Measurements from ENCODE around the gene SIX3. TPM values are rescaled to one million over a fixed set of nuclear protein-coding genes. Genes with fewer than 3 reads are reported as not detected.
A peak's percentile ranks its signal among the peaks of the same experiment; 100 is the strongest.

SIX3 gene
- total RNA-seq, 1 experiment from 2014 or later = 13.2 TPM

GRCh38 chr2:44972771-44973535 lies 31.5 kb downstream of the SIX3 start:
- Mint-ChIP-seq H3K27me3 (ENCODE audit: low read depth) (peaks cover 6% of the 10 kb centered on the region; the same call in 1 of the 2 replicates), H3K27ac (no peak overlapping the region), H3K36me3 (no peaks in the 10 kb centered on the region), H3K4me1 (peaks cover 32% of the 10 kb centered on the region), H3K9me3 (no peaks in the 10 kb centered on the region), H3K4me3 (no peak overlapping the region)
- TF ChIP-seq ZNF219 (CRISPR knock-in tag; IDR thresholded peaks at IDR 0.05; ENCODE audit: borderline replicate concordance) = no peak
- no peak for TF ChIP-seq ZNF121 (CRISPR knock-in tag; IDR thresholded peaks at IDR 0.05)
- TF ChIP-seq, protein P1, sequence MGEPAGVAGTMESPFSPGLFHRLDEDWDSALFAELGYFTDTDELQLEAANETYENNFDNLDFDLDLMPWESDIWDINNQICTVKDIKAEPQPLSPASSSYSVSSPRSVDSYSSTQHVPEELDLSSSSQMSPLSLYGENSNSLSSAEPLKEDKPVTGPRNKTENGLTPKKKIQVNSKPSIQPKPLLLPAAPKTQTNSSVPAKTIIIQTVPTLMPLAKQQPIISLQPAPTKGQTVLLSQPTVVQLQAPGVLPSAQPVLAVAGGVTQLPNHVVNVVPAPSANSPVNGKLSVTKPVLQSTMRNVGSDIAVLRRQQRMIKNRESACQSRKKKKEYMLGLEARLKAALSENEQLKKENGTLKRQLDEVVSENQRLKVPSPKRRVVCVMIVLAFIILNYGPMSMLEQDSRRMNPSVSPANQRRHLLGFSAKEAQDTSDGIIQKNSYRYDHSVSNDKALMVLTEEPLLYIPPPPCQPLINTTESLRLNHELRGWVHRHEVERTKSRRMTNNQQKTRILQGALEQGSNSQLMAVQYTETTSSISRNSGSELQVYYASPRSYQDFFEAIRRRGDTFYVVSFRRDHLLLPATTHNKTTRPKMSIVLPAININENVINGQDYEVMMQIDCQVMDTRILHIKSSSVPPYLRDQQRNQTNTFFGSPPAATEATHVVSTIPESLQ (CRISPR knock-in tag; IDR thresholded peaks at IDR 0.05) = no peak
- no peak for TF ChIP-seq IRF1 (CRISPR knock-in tag; IDR thresholded peaks at IDR 0.05)
- no peak for TF ChIP-seq MXD4 (CRISPR knock-in tag; IDR thresholded peaks at IDR 0.05; ENCODE audit: borderline replicate concordance)
- TF ChIP-seq NFYB (CRISPR knock-in tag; conservative IDR thresholded peaks at IDR 0.05; ENCODE audit: low read depth) = no peak
- TF ChIP-seq HMGA2 (CRISPR knock-in tag; IDR thresholded peaks at IDR 0.05) = no peak
- TF ChIP-seq NFATC4 (CRISPR knock-in tag; IDR thresholded peaks at IDR 0.05) = no peak
- TF ChIP-seq TCF7 (CRISPR knock-in tag; IDR thresholded peaks at IDR 0.05; ENCODE audit: low read depth) = no peak
- no peak for TF ChIP-seq CREB1 (CRISPR knock-in tag; IDR thresholded peaks at IDR 0.05)
- TF ChIP-seq ATF1 (CRISPR knock-in tag; IDR thresholded peaks at IDR 0.05) = no peak
- TF ChIP-seq ZSCAN18 (CRISPR knock-in tag; IDR thresholded peaks at IDR 0.05) = no peak
- no peak for TF ChIP-seq TP53 (CRISPR knock-in tag; IDR thresholded peaks at IDR 0.05)
- TF ChIP-seq, protein P2, sequence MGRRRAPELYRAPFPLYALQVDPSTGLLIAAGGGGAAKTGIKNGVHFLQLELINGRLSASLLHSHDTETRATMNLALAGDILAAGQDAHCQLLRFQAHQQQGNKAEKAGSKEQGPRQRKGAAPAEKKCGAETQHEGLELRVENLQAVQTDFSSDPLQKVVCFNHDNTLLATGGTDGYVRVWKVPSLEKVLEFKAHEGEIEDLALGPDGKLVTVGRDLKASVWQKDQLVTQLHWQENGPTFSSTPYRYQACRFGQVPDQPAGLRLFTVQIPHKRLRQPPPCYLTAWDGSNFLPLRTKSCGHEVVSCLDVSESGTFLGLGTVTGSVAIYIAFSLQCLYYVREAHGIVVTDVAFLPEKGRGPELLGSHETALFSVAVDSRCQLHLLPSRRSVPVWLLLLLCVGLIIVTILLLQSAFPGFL (CRISPR knock-in tag; IDR thresholded peaks at IDR 0.05; ENCODE audit: borderline replicate concordance) = no peak
- no peak for TF ChIP-seq ETV6 (CRISPR knock-in tag; IDR thresholded peaks at IDR 0.05)
- no peak for TF ChIP-seq CREM (CRISPR knock-in tag; IDR thresholded peaks at IDR 0.05)
- TF ChIP-seq NR1H2 (CRISPR knock-in tag; IDR thresholded peaks at IDR 0.05) = no peak
- no peak for TF ChIP-seq JAZF1 (CRISPR knock-in tag; IDR thresholded peaks at IDR 0.05)
- TF ChIP-seq FOXK1 (CRISPR knock-in tag; IDR thresholded peaks at IDR 0.05) = no peak
- no peak for DNase-seq (ENCODE audit: low spot score)
- CTCF ChIA-PET = interaction anchor here (0.6 to 4.4 kb wide), 14 partner anchors 8 to 611 kb away, joined by 3 to 65 read pairs (median 4); partner anchors contain the start of genes CAMKMT and PREPL
- POLR2A ChIA-PET = no interaction called here
- no peak for ATAC-seq

- H3K4me1 Mint-ChIP-seq = peaks cover 32% of the 10 kb centered on the region
- peak; percentile 78 for ATAC-seq
- H3K9me3 Mint-ChIP-seq = no peaks in the 10 kb centered on the region
- no peak overlapping the region for H3K27ac Mint-ChIP-seq
- H3K4me3 Mint-ChIP-seq = no peak overlapping the region
- CTCF ChIA-PET = interaction anchor here (0.6 to 4.4 kb wide), 12 partner anchors 10 to 642 kb away, joined by 3 to 65 read pairs (median 4); partner anchors contain the start of genes CAMKMT and PREPL
- no peaks in the 10 kb centered on the region for H3K36me3 Mint-ChIP-seq
- peak; percentile 71 for DNase-seq (ENCODE audit: low spot score)
- no peak for TF ChIP-seq PRRX2 (CRISPR knock-in tag; IDR thresholded peaks at IDR 0.05)
- no peak for TF ChIP-seq TCF7 (CRISPR knock-in tag; IDR thresholded peaks at IDR 0.05; ENCODE audit: low read depth)
- TF ChIP-seq ZNF138 (CRISPR knock-in tag; conservative IDR thresholded peaks at IDR 0.05) = no peak
- TF ChIP-seq CTCF (IDR thresholded peaks at IDR 0.05) = peak; percentile 64
- H3K27me3 Mint-ChIP-seq (ENCODE audit: low read depth) = peaks cover 6% of the 10 kb centered on the region; the same call in 1 of the 2 replicates
- POLR2A ChIA-PET = interaction anchor here (0.7 kb wide), 1 partner anchor 177 kb away, joined by 7 read pairs; no protein-coding TSS in a partner anchor
These were observed 32.7 kb downstream of the SIX3 start for GRCh38 chr2:44974064-44974715.
